MM.1S (cell line): ENCODE results near the gene TMEM14B.
A peak's percentile ranks its signal among the peaks of the same experiment; 100 is the strongest.

Experiments
- CTCF ChIP-seq: fragments of 300-600 bp; sonication (generic); IDR thresholded peaks from 2 replicates; pipeline ENCODE4 v1.5.1; 2016; ENCODE audit warnings: antibody characterized with exemption, low read length, mixed read lengths
- EZH2 ChIP-seq: fragments of 300-600 bp; sonication (generic); optimal IDR thresholded peaks from 2 replicates; pipeline ENCODE3; 2017; ENCODE audit warnings: low read depth, mild to moderate bottlenecking, antibody characterized with exemption, low read length, mixed read lengths

GRCh38 chr6:10719296-10719963 lies 28.2 kb upstream of the TMEM14B start:
- TF ChIP-seq CTCF, result peak; percentile 6; the same call in 1 of the 2 replicates
- TF ChIP-seq EZH2, result no peak
